Esophagus squamous epithelium (tissue), 4 donors: ENCODE measurements around the gene ARV1.

Experiments used
- CTCF ChIP-seq, 6 experiments: fragments of 450-650 bp in 4 of 6; fragments of 200-600 bp in 2 of 6; sonication (generic) in 2 of 6; IDR thresholded peaks; one replicate each; pipeline ENCODE4 v1.5.1; 2016 to 2019; ENCODE audit warnings: antibody characterized with exemption in 6 of 6, mild to moderate bottlenecking in 4 of 6, moderate library complexity in 4 of 6
- POLR2A ChIP-seq, 4 donors: fragments of 450-650 bp; IDR thresholded peaks; one replicate each; pipeline ENCODE4 v1.6.1; 2017; ENCODE audit warnings: antibody characterized with exemption in 4 of 4, mild to moderate bottlenecking in 4 of 4, moderate library complexity in 3 of 4

DNA sequence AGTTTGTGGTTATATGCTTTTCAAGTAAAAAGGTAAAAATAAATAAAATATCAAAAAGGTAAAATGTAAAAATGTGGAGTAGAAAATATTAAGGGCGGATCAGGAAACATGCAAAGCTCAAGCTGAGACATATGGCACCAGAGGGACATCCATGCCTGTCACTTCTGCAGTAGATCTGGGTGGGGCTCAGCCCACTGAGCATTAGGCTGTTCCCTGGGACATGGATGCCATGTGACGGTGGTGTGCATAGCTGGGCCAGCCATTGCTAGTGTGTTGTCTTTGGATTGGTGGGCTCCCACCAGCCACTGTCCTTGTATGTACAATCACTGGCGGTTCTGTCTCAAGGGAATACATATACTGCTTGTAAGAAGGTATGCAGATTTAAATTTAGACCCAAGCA is 3.3 kb upstream of the ARV1 start:
- TF ChIP-seq CTCF (IDR thresholded peaks at IDR 0.05): no peak
- TF ChIP-seq POLR2A (IDR thresholded peaks at IDR 0.05): no peak
